ENCODE results near the gene MAP1LC3A.

The MAP1LC3A gene

GRCh38 chr20:34571753-34572152, 13.2 kb downstream of the MAP1LC3A start:
- TF ChIP-seq CTCF (conservative IDR thresholded peaks at IDR 0.05) (no peak), ZFX (IDR thresholded peaks at IDR 0.05) (no peak)
- H3K27ac ChIP-seq, result no peak overlapping the region

GRCh38 chr20:34573541-34574300, 15.2 kb downstream of the MAP1LC3A start:
- TF ChIP-seq CTCF (conservative IDR thresholded peaks at IDR 0.05) (no peak), ZFX (IDR thresholded peaks at IDR 0.05) (no peak)
- H3K27ac ChIP-seq, result no peak overlapping the region

- H3K27ac ChIP-seq, result no peak overlapping the region
- TF ChIP-seq CTCF (conservative IDR thresholded peaks at IDR 0.05) (no peak), ZFX (IDR thresholded peaks at IDR 0.05) (no peak)
Observed at GRCh38 chr20:34574426-34574825, 15.9 kb downstream of the MAP1LC3A start.

GRCh38 chr20:34574861-34575260, 16.3 kb downstream of the MAP1LC3A start:
- no peak for TF ChIP-seq CTCF (conservative IDR thresholded peaks at IDR 0.05)
- no peak for TF ChIP-seq ZFX (IDR thresholded peaks at IDR 0.05)
- H3K27ac ChIP-seq, result no peak overlapping the region

- H3K27ac ChIP-seq, result no peak overlapping the region
- TF ChIP-seq ZFX (IDR thresholded peaks at IDR 0.05) (no peak), CTCF (conservative IDR thresholded peaks at IDR 0.05) (no peak)
Observed at GRCh38 chr20:34575271-34575670, 16.8 kb downstream of the MAP1LC3A start.

GRCh38 chr20:34575756-34576155, 17.2 kb downstream of the MAP1LC3A start:
- no peak overlapping the region for H3K27ac ChIP-seq
- TF ChIP-seq ZFX (IDR thresholded peaks at IDR 0.05) (no peak), CTCF (conservative IDR thresholded peaks at IDR 0.05) (no peak)

- H3K27ac ChIP-seq, result no peak overlapping the region
- TF ChIP-seq ZFX (IDR thresholded peaks at IDR 0.05) (no peak), CTCF (conservative IDR thresholded peaks at IDR 0.05) (no peak)
Observed at GRCh38 chr20:34577061-34577460, 18.5 kb downstream of the MAP1LC3A start.

Data from C4-2B (cell line).